Neural progenitor cell (in vitro differentiated cells): ENCODE results near the gene POMT2.
A peak's percentile ranks its signal among the peaks of the same experiment; 100 is the strongest.

Experiments used
- CTCF ChIP-seq: fragments of 200-600 bp; sonication (generic); IDR thresholded peaks from 2 replicates; pipeline ENCODE4 v1.5.1; 2017; ENCODE audit warnings: antibody characterized with exemption, mild to moderate bottlenecking
- EZH2 ChIP-seq: fragments of 200-600 bp; sonication (generic); IDR thresholded peaks from 2 replicates; pipeline ENCODE4 v1.6.1; 2017; ENCODE audit warnings: antibody characterized with exemption, mild to moderate bottlenecking, moderate library complexity

GRCh38 chr14:77290705-77291104 is 30.0 kb downstream of the POMT2 start:
- TF ChIP-seq EZH2 = no peak
- peak; percentile 33 for TF ChIP-seq CTCF
